ENCODE measurements around the gene IMPACT.
A peak's percentile ranks its signal among the peaks of the same experiment; 100 is the strongest.

The IMPACT gene

DNA sequence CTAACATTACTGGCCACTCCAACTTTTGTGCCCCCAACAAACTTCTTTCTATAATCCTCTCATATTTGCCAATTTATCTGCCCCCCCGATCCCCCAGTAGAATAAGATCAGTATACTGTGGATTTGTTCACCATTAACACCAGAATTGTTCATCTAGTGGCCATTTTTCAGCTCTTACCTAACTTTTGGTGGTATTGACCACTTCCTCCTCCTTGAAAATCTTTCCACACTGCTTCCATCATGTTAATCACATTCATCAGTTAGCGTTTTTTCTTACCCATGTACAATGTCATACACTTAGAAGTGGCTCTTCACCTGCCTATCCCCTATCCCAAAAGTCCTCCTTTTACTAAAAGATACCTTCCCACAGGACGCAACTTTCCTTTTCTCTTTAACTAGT is 6.1 kb downstream of the IMPACT start:
- no peak for TF ChIP-seq Cebpa-rat (IDR thresholded peaks at IDR 0.05)
- Histone ChIP-seq H3K4me1 (no peaks in the 10 kb centered on the region), H3K27ac (no peak overlapping the region), H3K4me3 (no peak overlapping the region), H3K9ac (no peak overlapping the region), H3K4me2 (no peak overlapping the region), H3K27me3 (peaks cover 2 to 11% (median 7%) of the 10 kb centered on the region in 11 experiments; a peak in 21 of 22 replicates), H3K9me3 (replicated peaks in 1 of 11) (peaks cover 0 to 3% (median under 1%) of the 10 kb centered on the region in 11 experiments; a peak in 6 of 22 replicates), H4K20me1 (no peaks in the 10 kb centered on the region), H3K36me3 (no peaks in the 10 kb centered on the region)

DNA sequence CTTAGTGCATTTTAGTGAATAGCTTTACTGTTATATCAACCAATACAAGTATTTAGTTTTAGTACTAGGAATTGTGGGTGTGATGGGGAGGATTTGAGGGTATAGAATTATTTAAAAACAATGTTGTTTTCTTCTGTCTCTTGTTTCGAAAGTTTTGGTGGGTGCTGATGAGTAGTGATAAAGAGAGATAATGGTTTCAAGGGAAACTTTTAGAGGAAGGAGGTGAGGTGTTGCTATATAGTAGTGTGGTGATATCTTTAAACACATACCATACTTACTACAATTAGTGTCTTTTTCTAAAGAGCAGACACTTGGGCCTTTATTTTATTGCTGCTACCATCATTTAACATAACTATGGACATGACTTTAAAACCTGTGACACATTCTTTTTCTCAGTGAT is 10.5 kb downstream of the IMPACT start:
- no peaks in the 10 kb centered on the region for H4K20me1 ChIP-seq
- H3K4me1 ChIP-seq, result no peaks in the 10 kb centered on the region
- H3K27me3 ChIP-seq, result no peaks in the 10 kb centered on the region
- H3K27ac ChIP-seq, result no peak overlapping the region
- H3K9me3 ChIP-seq (replicated peaks in 1 of 11), result no peaks in the 10 kb centered on the region
- H3K9ac ChIP-seq, result no peak overlapping the region
- H3K4me3 ChIP-seq, result no peak overlapping the region
- H3K4me2 ChIP-seq, result no peak overlapping the region
- TF ChIP-seq Cebpa-rat (IDR thresholded peaks at IDR 0.05), result no peak
- no peaks in the 10 kb centered on the region for H3K36me3 ChIP-seq

- Histone ChIP-seq H3K4me2 (peak overlapping the region in 2 of 11 experiments; percentile 2 to 13; a peak in 3 of 22 replicates), H3K9ac (no peak overlapping the region), H3K36me3 (no peaks in the 10 kb centered on the region), H3K4me3 (no peak overlapping the region), H3K27me3 (no peaks in the 10 kb centered on the region), H3K4me1 (peaks cover 0 to 15% (median 10%) of the 10 kb centered on the region in 10 experiments; a peak in 10 of 20 replicates), H3K9me3 (replicated peaks in 1 of 11) (no peaks in the 10 kb centered on the region), H4K20me1 (no peaks in the 10 kb centered on the region), H3K27ac (no peak overlapping the region)
- no peak for TF ChIP-seq Cebpa-rat (IDR thresholded peaks at IDR 0.05)
Measured at GRCh38 chr18:24443870-24444269, 17.4 kb downstream of the IMPACT start.

DNA sequence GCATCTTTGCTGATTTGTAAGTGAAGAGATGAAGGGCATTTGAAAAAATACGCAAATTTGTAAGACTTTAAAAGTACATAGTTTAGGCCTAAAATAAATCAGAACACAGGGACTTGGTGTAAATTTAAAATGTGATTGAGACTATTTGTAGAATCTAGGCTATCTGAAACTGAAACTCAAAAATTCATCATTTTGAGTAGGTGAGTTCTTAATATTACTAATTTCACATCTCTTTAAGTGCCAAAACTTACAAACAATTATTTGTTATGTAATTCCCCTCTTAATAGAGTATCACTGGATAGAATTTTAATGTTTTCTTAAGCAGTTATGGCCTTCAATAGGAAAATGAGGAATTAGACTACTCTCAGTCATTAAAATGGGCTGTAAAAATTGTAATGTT is 20.0 kb downstream of the IMPACT start:
- Histone ChIP-seq H3K36me3 (no peaks in the 10 kb centered on the region), H3K4me1 (peaks cover 0 to 15% (median 10%) of the 10 kb centered on the region in 10 experiments; a peak in 10 of 20 replicates), H3K27me3 (no peaks in the 10 kb centered on the region), H4K20me1 (no peaks in the 10 kb centered on the region), H3K27ac (no peak overlapping the region), H3K9ac (no peak overlapping the region), H3K4me2 (no peak overlapping the region), H3K9me3 (replicated peaks in 1 of 11) (no peaks in the 10 kb centered on the region), H3K4me3 (no peak overlapping the region)
- no peak for TF ChIP-seq Cebpa-rat (IDR thresholded peaks at IDR 0.05)

GRCh38 chr18:24446953-24447538 is 20.6 kb downstream of the IMPACT start:
- TF ChIP-seq Cebpa-rat (IDR thresholded peaks at IDR 0.05), result no peak
- H3K4me2 ChIP-seq, result no peak overlapping the region
- no peak overlapping the region for H3K9ac ChIP-seq
- H3K27me3 ChIP-seq, result no peaks in the 10 kb centered on the region
- H3K9me3 ChIP-seq (replicated peaks in 1 of 11), result no peaks in the 10 kb centered on the region
- no peaks in the 10 kb centered on the region for H4K20me1 ChIP-seq
- H3K27ac ChIP-seq, result no peak overlapping the region
- H3K4me1 ChIP-seq, result peaks cover 0 to 15% (median 10%) of the 10 kb centered on the region in 10 experiments; a peak in 10 of 20 replicates
- H3K36me3 ChIP-seq, result no peaks in the 10 kb centered on the region
- H3K4me3 ChIP-seq, result no peak overlapping the region

DNA sequence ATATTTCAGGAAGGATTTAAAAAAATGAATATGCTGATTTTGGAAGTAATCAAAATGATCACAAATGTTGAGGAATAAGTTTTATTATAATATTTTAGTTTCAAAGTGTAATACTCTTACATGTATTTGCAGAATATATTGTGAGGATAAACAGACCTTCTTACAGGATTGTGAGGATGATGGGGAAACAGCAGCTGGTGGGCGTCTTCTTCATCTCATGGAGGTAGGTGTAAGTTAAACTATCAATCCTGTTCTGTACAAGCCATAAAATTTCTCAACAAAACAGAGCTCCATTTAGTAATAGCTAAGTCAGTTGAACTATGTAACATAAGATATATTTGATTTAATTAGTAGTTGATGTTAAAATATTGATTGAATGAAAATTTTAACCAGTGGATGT is 21.5 kb downstream of the IMPACT start:
- peaks cover 0 to 15% (median 10%) of the 10 kb centered on the region in 10 experiments; a peak in 10 of 20 replicates for H3K4me1 ChIP-seq
- H3K9me3 ChIP-seq (replicated peaks in 1 of 11), result no peaks in the 10 kb centered on the region
- no peak overlapping the region for H3K27ac ChIP-seq
- no peak overlapping the region for H3K9ac ChIP-seq
- H3K4me3 ChIP-seq, result no peak overlapping the region
- H3K27me3 ChIP-seq, result no peaks in the 10 kb centered on the region
- H4K20me1 ChIP-seq, result no peaks in the 10 kb centered on the region
- no peak overlapping the region for H3K4me2 ChIP-seq
- TF ChIP-seq Cebpa-rat (IDR thresholded peaks at IDR 0.05), result no peak
- H3K36me3 ChIP-seq, result no peaks in the 10 kb centered on the region

- Histone ChIP-seq H3K36me3 (no peaks in the 10 kb centered on the region), H3K4me2 (no peak overlapping the region), H3K27ac (no peak overlapping the region), H3K4me3 (no peak overlapping the region), H3K9ac (no peak overlapping the region), H3K4me1 (no peaks in the 10 kb centered on the region), H3K9me3 (replicated peaks in 1 of 11) (peaks cover 0 to 9% (median 3%) of the 10 kb centered on the region in 11 experiments; a peak in 7 of 22 replicates), H3K27me3 (no peaks in the 10 kb centered on the region), H4K20me1 (no peaks in the 10 kb centered on the region)
- TF ChIP-seq Cebpa-rat (IDR thresholded peaks at IDR 0.05), result no peak
Measured at GRCh38 chr18:24456549-24456948, 30.1 kb downstream of the IMPACT start.

- no peak overlapping the region for H3K9ac ChIP-seq
- no peak overlapping the region for H3K4me2 ChIP-seq
Measured at GRCh38 chr18:24459772-24460171, 33.3 kb downstream of the IMPACT start.

DNA sequence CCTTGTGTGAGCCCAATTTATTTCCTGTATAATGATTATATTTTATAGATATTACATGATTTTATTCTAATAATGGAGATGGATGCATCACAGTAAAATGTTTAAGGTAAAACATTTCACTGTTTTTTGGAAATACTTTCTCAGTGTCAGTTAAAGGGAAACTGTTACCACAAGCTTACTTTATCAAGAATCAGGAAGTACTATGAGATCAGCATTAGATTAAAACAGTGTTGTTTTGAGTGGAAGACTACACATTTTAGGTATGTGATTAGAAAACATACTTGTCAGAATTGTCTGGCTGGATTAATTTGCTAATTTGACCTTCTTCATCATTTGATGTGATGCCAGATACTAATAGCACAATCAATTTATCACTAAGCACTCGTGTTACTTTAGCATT is 33.9 kb downstream of the IMPACT start, which contains the start of gene HRH4:
HRH4 (plus strand) TSS at position 250 of the 400 bp plus-strand sequence; CDS start at position 342, 92 bp downstream.
- Histone ChIP-seq H3K9me3 (replicated peaks in 1 of 11) (peaks cover 0 to 14% (median 4%) of the 10 kb centered on the region in 11 experiments; a peak in 7 of 22 replicates), H3K9ac (no peak within 1 kb of the TSS), H3K4me3 (no peak within 1 kb of the TSS), H4K20me1 (no peaks in the 10 kb centered on the region), H3K27ac (no peak within 1 kb of the TSS), H3K36me3 (no peaks in the 10 kb centered on the region), H3K4me2 (no peak within 1 kb of the TSS), H3K27me3 (no peaks in the 10 kb centered on the region), H3K4me1 (no peaks in the 10 kb centered on the region)
- no peak for TF ChIP-seq Cebpa-rat (IDR thresholded peaks at IDR 0.05)

More at GRCh38 chr18:24459772-24460171, 33.3 kb downstream of the IMPACT start:
- TF ChIP-seq Cebpa-rat (IDR thresholded peaks at IDR 0.05), result no peak
- Histone ChIP-seq H3K27me3 (no peaks in the 10 kb centered on the region), H3K27ac (no peak overlapping the region), H3K4me3 (no peak overlapping the region), H3K36me3 (no peaks in the 10 kb centered on the region), H3K9me3 (replicated peaks in 1 of 11) (peaks cover 0 to 14% (median 4%) of the 10 kb centered on the region in 11 experiments; a peak in 7 of 22 replicates), H4K20me1 (no peaks in the 10 kb centered on the region), H3K4me1 (no peaks in the 10 kb centered on the region)

DNA sequence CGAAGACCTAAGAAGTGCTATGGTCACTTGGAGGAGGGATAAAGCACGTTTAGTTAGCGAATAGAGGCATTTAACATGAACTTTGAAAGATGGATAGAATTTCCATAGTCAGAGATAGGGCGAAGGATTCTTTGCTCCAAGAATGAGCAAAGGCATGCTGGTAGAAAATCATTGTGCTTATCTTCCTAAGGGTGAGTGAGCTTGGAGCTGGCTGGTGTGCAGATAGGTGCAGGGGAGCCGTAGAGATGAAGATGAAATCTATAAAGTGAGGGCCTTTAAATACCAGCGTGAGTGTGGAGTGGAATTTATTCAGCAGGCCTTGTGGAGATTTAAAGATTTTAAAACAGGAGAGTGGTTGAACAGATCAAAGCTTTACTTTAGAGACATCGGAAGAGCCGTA is 35.5 kb downstream of the IMPACT start:
- H3K27me3 ChIP-seq, result no peaks in the 10 kb centered on the region
- no peak overlapping the region for H3K4me3 ChIP-seq
- H3K27ac ChIP-seq, result no peak overlapping the region
- no peaks in the 10 kb centered on the region for H4K20me1 ChIP-seq
- no peaks in the 10 kb centered on the region for H3K36me3 ChIP-seq
- TF ChIP-seq Cebpa-rat (IDR thresholded peaks at IDR 0.05), result no peak
- peaks cover 0 to 14% (median 4%) of the 10 kb centered on the region in 11 experiments; a peak in 7 of 22 replicates for H3K9me3 ChIP-seq (replicated peaks in 1 of 11)
- no peak overlapping the region for H3K4me2 ChIP-seq
- H3K9ac ChIP-seq, result no peak overlapping the region
- no peaks in the 10 kb centered on the region for H3K4me1 ChIP-seq
